ENCODE data around the gene TCP11X2.
"Not testable (repeated sequence)": the region's sequence is repeated elsewhere in the genome, so short reads cannot be mapped to it uniquely, and the experiment has no call there.

TCP11X2 gene

GRCh38 chrX:102471762-102472220 lies at the start of gene TCP11X2:
TCP11X2 (minus strand) TSS chrX:102471812.
- DNase-seq, result not testable (repeated sequence)

GRCh38 chrX:102517326-102517725 lies 45.7 kb upstream of the TCP11X2 start:
- DNase-seq, result no peak

GRCh38 chrX:102515975-102516941 lies 44.6 kb upstream of the TCP11X2 start, which contains the start of gene TMSB15A:
TMSB15A (minus strand) TSS chrX:102516739.
- peak in 1 of 2 experiments; percentile 23 for DNase-seq

GRCh38 chrX:102514536-102514935 lies 42.9 kb upstream of the TCP11X2 start:
- DNase-seq, result no peak

GRCh38 chrX:102498732-102499131 lies 27.1 kb upstream of the TCP11X2 start:
- no peak for DNase-seq

GRCh38 chrX:102491766-102492165 lies 20.2 kb upstream of the TCP11X2 start:
- no peak for DNase-seq

- DNase-seq, result not testable (repeated sequence)
These were observed 7.2 kb upstream of the TCP11X2 start for GRCh38 chrX:102478765-102479164.

GRCh38 chrX:102470215-102470614 lies 1.4 kb downstream of the TCP11X2 start:
- DNase-seq, result not testable (repeated sequence)

GRCh38 chrX:102458615-102459014 lies 13.0 kb downstream of the TCP11X2 start:
- not testable (repeated sequence) for DNase-seq

- DNase-seq, result not testable (repeated sequence)
These were observed 31.7 kb downstream of the TCP11X2 start, which contains the start of gene NXF2B for GRCh38 chrX:102439908-102440307. NXF2B (minus strand) TSS chrX:102440008; CDS start chrX:102380036, 59,972 bp downstream.

- DNase-seq, result not testable (repeated sequence)
These were observed 57.1 kb downstream of the TCP11X2 start for GRCh38 chrX:102414493-102414892.
